Measurements from ENCODE around the gene PTPN1.

DNA sequence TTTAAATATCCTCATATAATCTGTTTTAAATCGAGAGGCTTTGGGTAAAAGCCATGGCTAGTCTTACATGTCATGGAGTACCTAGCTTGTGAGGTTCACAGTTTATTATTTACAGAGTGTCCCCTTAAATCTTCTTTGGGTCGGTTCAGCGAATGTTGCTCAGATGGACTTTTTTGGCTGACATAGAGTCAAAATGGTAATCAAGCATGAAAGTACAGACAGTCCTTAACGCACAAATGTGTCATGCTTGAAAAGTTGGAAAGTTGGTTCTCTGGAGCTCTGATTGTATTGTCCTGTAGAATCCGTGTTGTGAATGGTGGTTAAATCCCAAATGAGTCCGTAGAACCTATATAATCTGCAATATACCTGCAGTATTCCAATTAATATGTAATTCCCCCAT is 22.0 kb downstream of the PTPN1 start:
- TF ChIP-seq POLR2AphosphoS5 (IDR thresholded peaks at IDR 0.05): no peak
- no peak for TF ChIP-seq POLR2A (IDR thresholded peaks at IDR 0.05)
- TF ChIP-seq, protein P1, sequence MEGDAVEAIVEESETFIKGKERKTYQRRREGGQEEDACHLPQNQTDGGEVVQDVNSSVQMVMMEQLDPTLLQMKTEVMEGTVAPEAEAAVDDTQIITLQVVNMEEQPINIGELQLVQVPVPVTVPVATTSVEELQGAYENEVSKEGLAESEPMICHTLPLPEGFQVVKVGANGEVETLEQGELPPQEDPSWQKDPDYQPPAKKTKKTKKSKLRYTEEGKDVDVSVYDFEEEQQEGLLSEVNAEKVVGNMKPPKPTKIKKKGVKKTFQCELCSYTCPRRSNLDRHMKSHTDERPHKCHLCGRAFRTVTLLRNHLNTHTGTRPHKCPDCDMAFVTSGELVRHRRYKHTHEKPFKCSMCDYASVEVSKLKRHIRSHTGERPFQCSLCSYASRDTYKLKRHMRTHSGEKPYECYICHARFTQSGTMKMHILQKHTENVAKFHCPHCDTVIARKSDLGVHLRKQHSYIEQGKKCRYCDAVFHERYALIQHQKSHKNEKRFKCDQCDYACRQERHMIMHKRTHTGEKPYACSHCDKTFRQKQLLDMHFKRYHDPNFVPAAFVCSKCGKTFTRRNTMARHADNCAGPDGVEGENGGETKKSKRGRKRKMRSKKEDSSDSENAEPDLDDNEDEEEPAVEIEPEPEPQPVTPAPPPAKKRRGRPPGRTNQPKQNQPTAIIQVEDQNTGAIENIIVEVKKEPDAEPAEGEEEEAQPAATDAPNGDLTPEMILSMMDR (IDR thresholded peaks at IDR 0.05): no peak
- TF ChIP-seq EP300 (IDR thresholded peaks at IDR 0.05): no peak

Data from stomach (tissue), 4 donors.